H1 (cell line): ENCODE results near the gene SRPRA. TPM values are rescaled to one million over a fixed set of nuclear protein-coding genes. Genes with fewer than 3 reads are reported as not detected.
A peak's percentile ranks its signal among the peaks of the same experiment; 100 is the strongest.

ENCODE experiments used
- ASH2L ChIP-seq: fragments of 200-600, 300-600 bp; sonication (generic); IDR thresholded peaks from one replicate; pipeline ENCODE4 v1.7.1; 2017; ENCODE audit warnings: low read length
- BACH1 ChIP-seq: IDR thresholded peaks from 2 replicates; pipeline ENCODE4 v1.6.1; 2012; ENCODE audit warnings: low read length, improper control_type of control experiment
- BRCA1 ChIP-seq: IDR thresholded peaks from 2 replicates; pipeline ENCODE4 v1.6.1; 2012; ENCODE audit warnings: low read depth, low read length, improper control_type of control experiment
- CEBPB ChIP-seq: IDR thresholded peaks from 2 replicates; pipeline ENCODE4 v1.6.1; 2012; ENCODE audit warnings: low read depth, low read length
- CREB1 ChIP-seq: IDR thresholded peaks from 2 replicates; pipeline ENCODE4 v1.6.1; 2012; ENCODE audit warnings: inconsistent platforms
- CTBP2 ChIP-seq: IDR thresholded peaks from 2 replicates; pipeline ENCODE4 v1.7.0; 2011; ENCODE audit warnings: borderline replicate concordance, mild to moderate bottlenecking, moderate library complexity, mixed read lengths, low read length; ENCODE audit not compliant: insufficient read depth, insufficient read length
- E2F6 ChIP-seq: IDR thresholded peaks from 2 replicates; pipeline ENCODE4 v1.6.1; 2012; ENCODE audit warnings: inconsistent platforms
- EP300 ChIP-seq, 2 experiments: IDR thresholded peaks; 1 replicate in 1 of 2; 2 replicates in 1 of 2; pipeline ENCODE4 v1.6.1; 2011 to 2012; ENCODE audit warnings: low read depth in 2 of 2, low read length in 2 of 2, mild to moderate bottlenecking in 2 of 2, borderline replicate concordance in 1 of 2, inconsistent platforms in 1 of 2, moderate library complexity in 1 of 2
- HDAC2 ChIP-seq, 2 experiments: fragments of 300-600 bp in 1 of 2; sonication (generic) in 1 of 2; IDR thresholded peaks; 2 replicates each; pipeline ENCODE4 v1.6.1; 2011 to 2012; ENCODE audit warnings: low read depth in 2 of 2, low read length in 2 of 2, mild to moderate bottlenecking in 2 of 2, moderate library complexity in 2 of 2, borderline replicate concordance in 1 of 2, inconsistent platforms in 1 of 2
- HDAC6 ChIP-seq: IDR thresholded peaks from one replicate; pipeline ENCODE4 v1.7.1; 2012; ENCODE audit warnings: low read depth, mild to moderate bottlenecking, inconsistent platforms, low read length, moderate library complexity
- KDM4A ChIP-seq: IDR thresholded peaks from one replicate; pipeline ENCODE4 v1.7.1; 2012; ENCODE audit warnings: low read depth, mild to moderate bottlenecking, moderate library complexity, low read length, inconsistent platforms; ENCODE audit not compliant: severe bottlenecking
- KDM5A ChIP-seq: fragments of 200-600 bp; IDR thresholded peaks from 2 replicates; pipeline ENCODE4 v1.7.1; 2012; ENCODE audit warnings: mild to moderate bottlenecking, low read length, inconsistent platforms, mixed read lengths
- MAX ChIP-seq: IDR thresholded peaks from 2 replicates; pipeline ENCODE4 v1.6.1; 2012; ENCODE audit warnings: inconsistent platforms
- NRF1 ChIP-seq: IDR thresholded peaks from 2 replicates; pipeline ENCODE4 v1.6.1; 2011; ENCODE audit warnings: mild to moderate bottlenecking, low read depth, low read length, improper control_type of control experiment
- POU5F1 ChIP-seq: IDR thresholded peaks from 2 replicates; pipeline ENCODE4 v1.6.1; 2011; ENCODE audit warnings: low read depth, mild to moderate bottlenecking, low read length, moderate library complexity
- RBBP5 ChIP-seq: IDR thresholded peaks from 2 replicates; pipeline ENCODE4 v1.7.1; 2012; ENCODE audit warnings: low read depth, mild to moderate bottlenecking, inconsistent platforms, low read length, moderate library complexity, borderline replicate concordance
- RFX5 ChIP-seq: IDR thresholded peaks from 2 replicates; pipeline ENCODE4 v1.6.1; 2011; ENCODE audit warnings: low read depth, low read length, improper control_type of control experiment, borderline replicate concordance
- SIX5 ChIP-seq: IDR thresholded peaks from 2 replicates; pipeline ENCODE4 v1.6.1; 2011; ENCODE audit warnings: mild to moderate bottlenecking, low read depth, low read length
- SRF ChIP-seq: IDR thresholded peaks from 2 replicates; pipeline ENCODE4 v1.6.1; 2011; ENCODE audit warnings: mild to moderate bottlenecking, low read depth, low read length, moderate library complexity
- SUZ12 ChIP-seq: fragments of 200-600 bp; sonication (generic); IDR thresholded peaks from 2 replicates; pipeline ENCODE4 v1.6.1; 2012; ENCODE audit warnings: mild to moderate bottlenecking, inconsistent platforms, low read length, moderate library complexity, mixed read lengths
- TAF1 ChIP-seq: IDR thresholded peaks from 2 replicates; pipeline ENCODE4 v1.6.1; 2011; ENCODE audit warnings: mild to moderate bottlenecking, low read depth, low read length
- TBP ChIP-seq: IDR thresholded peaks from 2 replicates; pipeline ENCODE4 v1.6.1; 2011; ENCODE audit warnings: low read depth, low read length, improper control_type of control experiment
- TEAD4 ChIP-seq: IDR thresholded peaks from 2 replicates; pipeline ENCODE4 v1.6.1; 2012; ENCODE audit warnings: low read depth, low read length, inconsistent platforms, mixed read lengths
- YY1 ChIP-seq: IDR thresholded peaks from 2 replicates; pipeline ENCODE4 v1.6.1; 2011; ENCODE audit warnings: low read depth, mild to moderate bottlenecking, low read length
- polyA plus RNA-seq, 7 experiments: library from polyadenylated mRNA; depleted of rRNA in 3 of 7; stranded (reverse) in 5 of 7; unstranded in 2 of 7; fragments of >200 nt in 5 of 7; fragments of 200-250 nt in 2 of 7; gene quantifications; 1 replicate in 5 of 7; 2 replicates in 1 of 7; 4 replicates in 1 of 7; pipeline versions ENCODE4 v1.2.1 to v1.2.3, GENCODE V29; 2011 to 2013; ENCODE audit warnings: missing spikeins in 2 of 7, mixed read lengths in 2 of 7
- total RNA-seq: library from RNA; stranded (reverse); fragmentation: NEBNext Ultra II Directional; extraction: Animal tissue kit (Norgen Biotek cat#: 25700); gene quantifications from 2 replicates; pipeline ENCODE4 v1.2.1, GENCODE V29; 2021

SRPRA gene
- total and polyA plus RNA-seq, 2 of the 8 experiments (the other 6 are each of a cell fraction or from before 2014, with no cell fraction given): 57.6 to 62.0 TPM

- 0 out of 3 replicates have a peak, but pooled peaks of 1 of the 2 experiments have one; percentile 16 for TF ChIP-seq EP300 (IDR thresholded peaks at IDR 0.05; ENCODE audit: borderline replicate concordance in 1 of 2, low read depth in 2 of 2, low read length in 2 of 2)
- peak; percentile 92 for TF ChIP-seq TBP
- TF ChIP-seq MAX: peak; percentile 27; the same call in 1 of the 2 replicates
- TF ChIP-seq CEBPB: no peak
- TF ChIP-seq NRF1: no peak
- TF ChIP-seq BRCA1: no peak; the same call in 1 of the 2 replicates
- no peak for TF ChIP-seq HDAC2 (IDR thresholded peaks at IDR 0.05; ENCODE audit: borderline replicate concordance in 1 of 2, low read depth in 2 of 2, low read length in 2 of 2)
- peak; percentile 78 for TF ChIP-seq SRF
- peak; percentile 61 for TF ChIP-seq ASH2L
- TF ChIP-seq RFX5: no peak
- no peak for TF ChIP-seq POU5F1
- TF ChIP-seq SIX5: no peak
- TF ChIP-seq HDAC6: no peak
- TF ChIP-seq CTBP2: no peak
- no peak for TF ChIP-seq RBBP5
- peak; percentile 86 for TF ChIP-seq YY1
- peak; percentile 95 for TF ChIP-seq KDM5A
- no peak for TF ChIP-seq E2F6
- no peak for TF ChIP-seq BACH1
- TF ChIP-seq TEAD4: no peak
- TF ChIP-seq CREB1: peak; percentile 98
- TF ChIP-seq KDM4A: peak; percentile 95
- TF ChIP-seq SUZ12: no peak
- peak; percentile 94 for TF ChIP-seq TAF1
Measured at GRCh38 chr11:126268708-126269579, at the start of gene SRPRA, which contains the start of gene FOXRED1 (continued).
